GM19240 (cell line): Measurements from ENCODE around the gene SLC52A1.

Experiments used
- DNase-seq: peaks from one replicate; pipeline ENCODE4 v3.0.0; 2011; ENCODE audit warnings: low spot score; ENCODE audit not compliant: insufficient read length

Gene SLC52A1

GRCh38 chr17:4994081-4994595, 41.1 kb downstream of the SLC52A1 start:
- no peak for DNase-seq

GRCh38 chr17:4987767-4988567, 47.3 kb downstream of the SLC52A1 start:
- DNase-seq, result no peak

DNA sequence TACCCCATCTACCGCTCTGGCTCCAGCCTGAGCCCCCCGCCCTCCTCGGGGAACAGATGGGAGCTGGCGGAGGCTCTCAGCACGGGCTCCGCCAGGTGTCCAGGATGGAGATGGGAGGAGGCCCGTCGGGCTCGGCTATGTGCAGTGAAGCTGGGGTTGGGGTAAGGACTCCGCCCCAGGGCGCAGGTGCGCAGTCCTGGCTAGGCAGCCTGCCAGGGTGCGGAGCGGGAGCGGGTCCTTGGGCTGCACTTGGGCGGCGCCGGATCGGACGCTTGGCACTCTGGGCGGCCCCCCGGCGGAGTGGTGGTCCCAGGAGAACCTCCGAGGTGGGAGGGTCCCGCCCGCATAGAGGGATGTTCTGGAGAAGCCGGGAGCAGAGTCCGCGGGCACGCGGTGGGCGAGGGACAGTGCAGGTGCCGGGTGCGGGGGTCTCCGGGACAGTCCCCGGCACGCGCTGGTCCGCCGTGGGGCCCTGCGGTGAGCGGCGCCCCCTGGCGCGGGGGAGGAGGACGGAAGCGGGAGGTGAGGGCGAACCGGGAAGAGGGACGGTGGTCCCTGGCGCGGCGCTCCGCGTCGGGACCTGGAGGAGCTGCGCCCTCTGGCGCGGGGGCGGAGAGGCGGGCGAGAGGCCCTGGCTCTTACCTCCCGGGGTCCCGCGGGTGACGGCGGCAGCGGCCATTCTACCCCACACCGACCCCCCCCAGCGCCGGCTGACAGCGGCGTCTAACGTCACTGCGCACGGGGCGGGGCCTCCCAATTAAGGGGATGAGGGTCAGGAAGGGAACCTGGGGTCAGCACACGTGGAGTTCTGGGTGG, 48.1 kb downstream of the SLC52A1 start, which contains the start of gene CAMTA2:
CAMTA2 (minus strand) TSS at position 725 of the 816 bp plus-strand sequence. CDS start 1,453 bp downstream, outside the sequence.
- DNase-seq, result peak; percentile 63

GRCh38 chr17:4986403-4986802, 48.8 kb downstream of the SLC52A1 start:
- no peak for DNase-seq
